Skin epidermis (tissue), 12 donors: ENCODE data around the gene NADK.

Experiments
- H3K27ac ChIP-seq, 21 experiments: fragments of 200-600 bp; sonication (generic) in 11 of 21; one replicate each; pipeline ENCODE4 v1.5.0; 2020; ENCODE audit warnings: mild to moderate bottlenecking in 3 of 21, inconsistent platforms in 2 of 21, moderate library complexity in 2 of 21
- H3K4me3 ChIP-seq, 7 experiments: fragments of 200-600 bp; sonication (generic) in 2 of 7; one replicate each; pipeline ENCODE4 v1.5.0; 2020; ENCODE audit warnings: inconsistent platforms in 2 of 7, mild to moderate bottlenecking in 2 of 7, moderate library complexity in 1 of 7

NADK gene

DNA sequence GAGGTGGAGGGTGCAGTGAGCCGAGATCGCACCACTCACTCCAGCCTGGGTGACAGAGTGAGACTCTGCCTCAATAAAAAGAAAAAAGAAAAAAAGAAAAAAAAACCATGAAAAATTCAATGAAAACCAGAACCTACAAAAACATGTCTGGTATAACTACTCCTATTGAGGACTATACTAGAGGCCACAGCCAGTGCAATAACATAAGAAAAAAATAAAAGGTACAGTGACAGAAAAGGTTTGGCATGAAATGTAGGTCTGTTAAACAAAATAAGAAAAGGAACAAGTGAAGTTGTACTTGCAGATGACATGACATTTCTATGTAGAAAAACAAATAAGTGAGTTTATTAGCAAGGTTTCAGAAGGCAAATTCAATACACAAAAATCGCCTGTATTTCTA lies 8.2 kb downstream of the NADK start:
- no peak overlapping the region for H3K27ac ChIP-seq
- H3K4me3 ChIP-seq = no peak overlapping the region

DNA sequence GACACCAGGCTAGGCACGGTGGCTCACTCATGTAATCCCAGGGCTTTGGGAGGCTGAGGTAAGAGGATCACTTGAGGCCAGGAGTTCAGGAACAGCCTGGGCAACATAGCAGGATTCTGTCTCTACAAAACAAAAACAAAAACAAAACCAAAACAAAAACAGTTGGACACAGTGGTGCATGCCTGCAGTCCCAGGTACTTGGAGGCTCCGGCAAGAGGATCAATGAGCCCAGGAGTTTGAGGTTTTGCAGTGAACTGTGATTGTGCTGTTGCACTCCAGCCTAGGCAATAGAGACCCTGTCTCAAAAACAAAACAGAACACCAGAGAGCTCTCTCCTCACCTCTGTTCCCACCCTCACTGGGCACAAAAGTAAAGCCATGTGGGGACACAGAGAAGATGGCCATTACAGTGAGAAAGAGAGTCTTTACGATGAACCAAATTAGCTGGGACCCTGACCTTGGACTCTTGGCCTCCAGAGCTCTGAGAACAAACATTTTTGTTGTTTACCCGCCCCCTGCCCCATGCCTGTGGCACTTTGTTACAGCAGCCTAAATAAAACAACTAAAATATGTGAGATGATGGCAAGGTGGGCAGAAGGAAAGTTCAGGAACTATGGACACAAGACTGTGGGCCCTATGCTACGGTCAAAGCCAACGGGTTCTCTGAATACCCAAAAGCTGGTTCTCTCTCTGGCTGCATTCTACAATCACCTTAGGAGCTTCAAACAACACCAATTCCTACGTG lies 9.8 kb downstream of the NADK start:
- H3K4me3 ChIP-seq = no peak overlapping the region
- no peak overlapping the region for H3K27ac ChIP-seq

GRCh38 chr1:1764876-1765470 lies 13.3 kb downstream of the NADK start:
- Histone ChIP-seq H3K27ac (no peak overlapping the region), H3K4me3 (no peak overlapping the region)

DNA sequence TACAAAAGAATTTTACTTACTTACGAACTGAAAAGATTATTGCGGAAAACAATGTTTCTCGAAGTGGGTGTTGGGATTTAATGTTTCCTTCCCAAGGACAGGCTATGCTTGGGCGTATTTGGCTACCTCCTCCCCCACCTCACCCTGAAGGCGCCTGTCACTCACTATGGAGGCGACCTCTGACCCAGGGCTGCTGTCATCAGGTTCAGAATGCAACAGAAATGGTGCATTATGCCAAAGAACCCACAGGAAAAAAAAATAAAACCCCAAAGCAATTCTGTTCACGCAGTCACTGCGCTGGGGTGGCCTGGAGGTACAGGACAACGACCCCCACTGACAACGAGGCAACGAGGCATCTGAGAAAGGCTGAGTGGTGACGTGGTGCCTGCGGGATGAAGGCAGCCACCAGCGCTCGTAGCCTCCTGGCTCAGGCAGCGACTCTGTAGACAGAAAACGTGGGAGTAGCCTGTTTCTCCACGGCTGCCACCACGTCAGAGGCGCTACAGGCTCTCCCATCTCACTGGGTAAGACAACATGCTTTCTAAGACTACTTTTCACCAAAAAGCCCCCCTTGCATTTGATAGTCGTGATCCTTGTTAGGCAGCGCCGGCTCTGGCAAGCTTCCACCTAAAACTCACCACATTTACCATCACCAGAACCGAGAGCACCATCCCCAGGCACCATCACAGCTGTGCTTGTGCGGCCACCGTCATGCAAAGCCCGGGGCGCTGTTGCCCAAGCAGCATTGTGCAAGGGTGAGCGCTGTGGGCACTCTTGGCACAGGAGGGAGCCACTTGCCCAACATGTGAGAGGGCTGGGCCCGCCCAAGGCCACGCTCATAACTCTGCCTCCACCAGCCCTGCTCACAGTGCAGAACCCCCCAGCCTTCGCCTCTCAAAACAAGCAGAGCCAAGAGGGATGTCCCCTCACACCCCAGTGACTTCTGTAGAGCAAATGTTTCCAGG lies 14.3 kb downstream of the NADK start:
- Histone ChIP-seq H3K27ac (peak overlapping the region in 4 of 21 experiments; percentile 34 to 52 (median 50)), H3K4me3 (no peak overlapping the region)

DNA sequence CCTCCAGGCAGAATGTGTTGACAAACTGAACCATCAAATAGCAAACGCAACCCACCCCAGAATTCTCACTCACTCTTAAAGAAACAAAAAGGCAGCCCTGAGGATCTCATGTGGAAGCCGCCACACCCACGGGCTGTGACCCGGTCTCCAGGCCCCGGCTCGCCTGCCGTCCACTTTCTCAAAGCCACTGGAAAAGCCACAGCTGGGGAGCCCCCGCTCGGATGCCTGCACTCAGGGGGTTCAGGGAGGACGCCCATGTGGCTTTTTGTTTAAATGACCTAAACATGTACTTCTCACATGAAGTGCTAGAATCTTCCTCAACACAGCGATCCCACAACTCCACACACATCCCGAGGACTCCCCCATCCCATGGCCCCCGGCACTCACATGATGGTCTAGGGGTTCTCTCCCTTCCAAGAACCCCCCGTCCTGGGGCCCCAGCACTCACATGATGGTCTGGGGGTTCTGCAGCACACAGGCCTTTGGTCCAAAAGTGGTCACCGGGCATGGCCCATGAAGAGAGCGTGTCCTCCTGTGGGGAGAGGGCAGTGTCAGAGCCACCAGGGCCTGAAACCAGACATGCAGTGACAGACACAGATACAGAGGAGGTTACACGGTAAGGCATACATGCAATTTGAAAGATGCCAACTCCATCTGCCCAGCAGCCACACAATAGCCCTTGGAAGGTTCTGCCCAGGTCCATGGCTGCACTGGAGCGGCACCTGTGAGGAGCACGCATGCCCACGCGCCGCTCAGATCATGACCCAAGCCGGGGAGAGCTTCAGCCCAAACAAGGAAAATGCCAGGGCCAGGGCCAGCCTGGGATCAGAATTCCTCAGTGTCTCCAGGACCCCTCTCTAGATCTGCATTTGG lies 16.5 kb downstream of the NADK start:
- no peak overlapping the region for H3K4me3 ChIP-seq
- H3K27ac ChIP-seq = no peak overlapping the region

- Histone ChIP-seq H3K4me3 (no peak overlapping the region), H3K27ac (no peak overlapping the region)
Measured at GRCh38 chr1:1760715-1761114, 17.6 kb downstream of the NADK start.

DNA sequence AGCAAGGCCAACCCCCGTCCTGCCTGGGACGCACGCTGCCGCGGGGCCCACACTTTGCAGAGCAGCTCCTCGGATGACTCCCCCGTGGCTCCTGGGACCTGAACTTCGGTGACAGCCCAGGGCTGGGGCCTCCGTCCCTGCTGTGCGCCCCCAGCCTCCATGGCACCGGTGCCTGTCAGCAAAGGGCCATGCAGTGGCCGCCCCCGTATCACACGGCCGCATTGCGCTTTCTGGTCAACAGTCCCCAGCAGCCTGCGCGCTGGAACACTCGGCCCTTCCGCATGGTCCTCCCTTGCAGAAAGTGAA lies 18.0 kb downstream of the NADK start:
- no peak overlapping the region for H3K4me3 ChIP-seq
- H3K27ac ChIP-seq = no peak overlapping the region

DNA sequence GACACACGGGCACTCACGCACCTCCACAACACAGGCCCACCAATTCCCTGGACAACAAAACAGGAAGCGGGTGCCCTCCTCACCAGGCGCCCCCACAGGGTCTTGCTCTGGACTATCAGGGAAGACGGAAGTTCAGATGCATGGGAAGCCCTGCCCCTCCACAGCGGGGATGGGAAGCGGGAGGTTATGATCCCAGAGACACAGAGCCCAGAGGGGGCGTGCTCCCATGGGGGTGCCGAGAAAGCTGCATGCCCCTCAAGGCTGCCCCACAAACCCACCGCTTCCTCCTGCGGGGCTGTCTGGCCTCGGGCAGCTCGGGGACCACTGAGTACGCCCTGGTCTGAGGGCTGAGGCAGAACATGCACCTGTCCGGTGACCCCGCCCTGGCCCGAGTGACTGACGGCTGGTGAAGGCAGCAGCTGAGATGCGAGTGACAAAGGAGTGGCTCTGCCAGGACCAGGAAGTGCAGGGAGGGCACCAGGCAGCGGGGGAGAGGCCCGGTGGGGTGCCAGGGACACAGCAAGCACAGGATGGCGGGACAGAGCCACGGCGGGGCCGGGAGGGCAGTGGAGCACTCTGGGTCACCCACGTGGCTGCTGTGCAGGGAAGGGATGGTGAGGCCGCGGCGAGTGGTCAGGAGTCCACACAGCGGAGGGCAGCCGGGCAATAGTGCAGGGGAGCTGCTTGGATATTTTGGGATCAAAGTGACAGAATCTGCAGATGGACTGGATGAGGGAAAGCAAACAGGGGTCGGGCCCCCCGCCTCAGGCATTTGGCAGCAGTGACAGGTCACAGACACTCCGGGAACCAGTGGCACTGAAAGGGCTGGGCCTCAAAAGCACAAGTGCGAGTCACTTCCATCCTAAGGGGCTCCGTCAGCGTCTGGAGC lies 18.6 kb downstream of the NADK start:
- Histone ChIP-seq H3K27ac (peak overlapping the region in 1 of 21 experiments; percentile 1), H3K4me3 (no peak overlapping the region)

GRCh38 chr1:1758692-1759455 lies 19.4 kb downstream of the NADK start:
- Histone ChIP-seq H3K4me3 (no peak overlapping the region), H3K27ac (peak overlapping the region in 4 of 21 experiments; percentile 1 to 50 (median 33))

DNA sequence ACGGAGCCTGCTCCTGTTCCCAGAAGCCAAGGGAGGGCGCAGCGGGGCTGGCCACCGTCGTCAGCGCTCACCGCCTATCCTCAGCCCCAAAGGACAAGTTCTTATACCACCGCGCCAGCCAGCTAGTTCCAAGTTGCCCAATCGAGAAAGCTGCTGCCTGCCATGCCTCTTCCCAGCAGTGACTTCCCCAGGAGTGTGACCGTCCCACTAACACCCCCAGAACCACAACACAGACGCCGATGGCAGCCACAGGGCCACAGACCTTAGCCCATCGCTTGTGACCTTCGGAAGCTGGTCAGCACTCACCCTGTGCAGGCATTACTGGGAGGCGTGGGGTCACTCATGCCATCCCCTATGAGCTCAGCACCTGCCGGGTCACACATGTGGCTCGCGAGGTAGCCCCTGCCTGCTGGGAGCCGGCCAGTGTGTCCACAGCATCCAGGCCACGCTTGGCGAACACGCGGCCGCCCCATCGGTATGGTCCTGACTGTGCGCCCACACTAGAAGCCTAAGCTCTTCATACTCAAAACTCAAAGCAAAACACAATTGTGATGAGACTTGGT lies 20.1 kb downstream of the NADK start:
- H3K4me3 ChIP-seq = no peak overlapping the region
- peak overlapping the region in 3 of 21 experiments; percentile 1 to 50 (median 22) for H3K27ac ChIP-seq

GRCh38 chr1:1757422-1758058 lies 20.7 kb downstream of the NADK start:
- Histone ChIP-seq H3K4me3 (no peak overlapping the region), H3K27ac (no peak overlapping the region)

DNA sequence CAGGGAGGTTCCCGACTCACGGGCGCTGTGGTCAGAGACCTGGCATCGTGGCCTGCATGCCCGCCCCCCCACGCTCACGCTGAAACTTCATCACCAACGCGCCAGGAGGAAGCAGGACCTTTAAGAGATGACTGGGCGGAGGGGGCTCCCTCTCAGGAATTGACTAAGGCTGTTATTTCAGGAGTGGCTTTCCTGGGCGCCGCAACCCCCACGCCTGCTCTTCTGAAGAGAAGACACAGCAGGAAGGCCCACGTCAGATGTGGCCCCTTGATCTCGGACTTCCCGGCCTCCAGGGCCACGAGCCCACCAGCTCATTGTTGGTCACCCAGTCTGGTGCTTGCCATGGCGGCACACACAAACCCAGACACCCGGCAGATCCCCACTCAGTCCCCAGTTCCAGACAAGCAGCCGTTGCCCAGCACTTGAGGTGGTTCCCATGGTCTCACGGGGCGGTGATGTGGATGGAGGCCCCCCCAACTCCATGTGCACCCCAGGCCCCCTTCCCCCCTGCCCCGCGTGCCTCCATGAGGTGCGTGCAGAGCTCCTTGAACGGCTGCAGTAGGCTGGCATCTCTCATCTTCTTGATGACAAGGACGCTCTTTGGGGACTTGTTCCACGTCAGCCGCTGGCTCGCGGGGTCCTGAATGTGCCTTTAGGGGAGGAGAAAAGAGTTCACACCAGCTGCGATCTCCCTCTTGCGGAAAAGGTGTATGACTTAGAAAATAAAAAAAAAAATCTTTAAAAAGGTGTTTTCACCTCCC lies 21.4 kb downstream of the NADK start:
- no peak overlapping the region for H3K27ac ChIP-seq
- H3K4me3 ChIP-seq = no peak overlapping the region

- no peak overlapping the region for H3K27ac ChIP-seq
Measured at GRCh38 chr1:1755852-1756251, 22.4 kb downstream of the NADK start.

DNA sequence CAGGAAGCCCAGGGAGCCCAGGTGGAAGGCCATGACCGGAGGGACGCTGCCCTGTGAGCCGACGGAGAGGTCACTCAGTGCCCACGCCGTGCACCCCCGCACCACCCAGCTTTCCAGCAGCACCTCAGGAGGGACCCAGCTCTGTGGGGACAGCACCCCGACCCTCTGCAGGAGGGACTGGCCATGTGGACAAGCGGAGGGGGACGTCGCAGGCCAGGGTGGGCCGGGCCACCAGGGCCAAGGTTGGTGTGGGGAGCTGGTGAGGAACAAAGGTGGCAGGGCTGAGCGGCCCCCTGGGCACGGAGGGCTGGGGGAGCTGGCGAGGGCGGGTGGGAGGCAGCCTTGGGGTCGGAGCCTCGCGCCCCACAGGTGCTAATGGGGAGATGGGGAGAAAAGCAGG lies 22.8 kb downstream of the NADK start:
- H3K4me3 ChIP-seq = no peak overlapping the region
- H3K27ac ChIP-seq = no peak overlapping the region

More at GRCh38 chr1:1755852-1756251, 22.4 kb downstream of the NADK start:
- no peak overlapping the region for H3K4me3 ChIP-seq

- Histone ChIP-seq H3K4me3 (no peak overlapping the region), H3K27ac (no peak overlapping the region)
Measured at GRCh38 chr1:1754051-1754815, 24.0 kb downstream of the NADK start.

DNA sequence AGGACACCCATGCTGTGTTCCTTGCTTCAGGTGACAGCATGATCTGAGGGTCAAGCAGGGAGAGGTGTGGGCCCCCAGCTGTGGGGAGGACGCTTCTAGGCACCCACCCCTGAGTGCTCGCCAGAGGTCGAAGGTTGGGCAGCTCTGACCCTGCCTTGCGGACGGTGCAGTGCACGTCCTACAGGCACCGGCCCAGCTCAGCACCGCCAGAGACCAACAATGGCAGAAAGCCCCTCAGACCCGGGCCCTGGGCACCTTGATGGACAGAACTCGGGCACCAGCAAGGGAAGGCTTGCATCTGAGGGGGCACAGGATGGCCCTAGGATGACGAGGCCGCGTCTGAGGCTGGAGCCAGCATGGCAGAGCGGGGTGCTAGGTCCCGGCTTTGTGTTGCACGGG lies 24.7 kb downstream of the NADK start:
- no peak overlapping the region for H3K27ac ChIP-seq
- no peak overlapping the region for H3K4me3 ChIP-seq
